GM12801 (cell line): ENCODE results near the gene EPHA7.

ENCODE experiments used
- TF ChIP-seq, protein P1 (sequence below): IDR thresholded peaks from one replicate; pipeline ENCODE4 v1.5.1; 2011; ENCODE audit warnings: control low read depth; ENCODE audit not compliant: insufficient read length; ENCODE audit errors: extremely low read depth

The EPHA7 gene

DNA sequence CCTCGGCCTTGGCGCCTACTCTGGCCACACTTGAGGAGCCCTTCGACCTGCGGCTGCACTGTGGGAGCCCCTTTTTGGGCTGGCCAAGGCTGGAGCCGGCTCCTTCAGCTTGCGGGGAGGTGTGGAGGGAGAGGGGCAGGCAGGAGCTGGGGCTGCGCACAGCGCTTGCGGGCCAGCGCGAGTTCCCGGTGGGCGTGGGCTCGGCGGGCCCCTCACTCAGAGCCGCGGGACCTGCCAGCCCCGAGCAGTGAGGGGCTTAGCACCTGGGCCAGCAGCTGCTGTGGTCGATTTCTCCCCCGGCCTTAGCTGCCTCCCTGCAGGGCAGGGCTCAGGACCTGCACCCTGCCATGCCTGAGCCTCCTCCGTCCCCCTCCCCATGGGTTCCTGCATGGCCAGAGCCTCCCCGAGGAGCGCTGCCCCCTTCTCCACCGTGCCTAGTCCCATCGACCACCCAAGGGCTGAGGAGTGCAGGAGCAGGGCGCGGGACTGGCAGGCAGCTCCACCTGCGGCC lies 136.8 kb downstream of the EPHA7 start:
- TF ChIP-seq, protein P1, sequence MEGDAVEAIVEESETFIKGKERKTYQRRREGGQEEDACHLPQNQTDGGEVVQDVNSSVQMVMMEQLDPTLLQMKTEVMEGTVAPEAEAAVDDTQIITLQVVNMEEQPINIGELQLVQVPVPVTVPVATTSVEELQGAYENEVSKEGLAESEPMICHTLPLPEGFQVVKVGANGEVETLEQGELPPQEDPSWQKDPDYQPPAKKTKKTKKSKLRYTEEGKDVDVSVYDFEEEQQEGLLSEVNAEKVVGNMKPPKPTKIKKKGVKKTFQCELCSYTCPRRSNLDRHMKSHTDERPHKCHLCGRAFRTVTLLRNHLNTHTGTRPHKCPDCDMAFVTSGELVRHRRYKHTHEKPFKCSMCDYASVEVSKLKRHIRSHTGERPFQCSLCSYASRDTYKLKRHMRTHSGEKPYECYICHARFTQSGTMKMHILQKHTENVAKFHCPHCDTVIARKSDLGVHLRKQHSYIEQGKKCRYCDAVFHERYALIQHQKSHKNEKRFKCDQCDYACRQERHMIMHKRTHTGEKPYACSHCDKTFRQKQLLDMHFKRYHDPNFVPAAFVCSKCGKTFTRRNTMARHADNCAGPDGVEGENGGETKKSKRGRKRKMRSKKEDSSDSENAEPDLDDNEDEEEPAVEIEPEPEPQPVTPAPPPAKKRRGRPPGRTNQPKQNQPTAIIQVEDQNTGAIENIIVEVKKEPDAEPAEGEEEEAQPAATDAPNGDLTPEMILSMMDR, result no peak

GRCh38 chr6:93278241-93278640 lies 141.1 kb downstream of the EPHA7 start:
- TF ChIP-seq, protein P1, result no peak

- TF ChIP-seq, protein P1, result no peak
These were observed 146.5 kb downstream of the EPHA7 start for GRCh38 chr6:93272896-93273295.

- TF ChIP-seq, protein P1, result no peak
These were observed 147.1 kb downstream of the EPHA7 start for GRCh38 chr6:93272211-93272610.

DNA sequence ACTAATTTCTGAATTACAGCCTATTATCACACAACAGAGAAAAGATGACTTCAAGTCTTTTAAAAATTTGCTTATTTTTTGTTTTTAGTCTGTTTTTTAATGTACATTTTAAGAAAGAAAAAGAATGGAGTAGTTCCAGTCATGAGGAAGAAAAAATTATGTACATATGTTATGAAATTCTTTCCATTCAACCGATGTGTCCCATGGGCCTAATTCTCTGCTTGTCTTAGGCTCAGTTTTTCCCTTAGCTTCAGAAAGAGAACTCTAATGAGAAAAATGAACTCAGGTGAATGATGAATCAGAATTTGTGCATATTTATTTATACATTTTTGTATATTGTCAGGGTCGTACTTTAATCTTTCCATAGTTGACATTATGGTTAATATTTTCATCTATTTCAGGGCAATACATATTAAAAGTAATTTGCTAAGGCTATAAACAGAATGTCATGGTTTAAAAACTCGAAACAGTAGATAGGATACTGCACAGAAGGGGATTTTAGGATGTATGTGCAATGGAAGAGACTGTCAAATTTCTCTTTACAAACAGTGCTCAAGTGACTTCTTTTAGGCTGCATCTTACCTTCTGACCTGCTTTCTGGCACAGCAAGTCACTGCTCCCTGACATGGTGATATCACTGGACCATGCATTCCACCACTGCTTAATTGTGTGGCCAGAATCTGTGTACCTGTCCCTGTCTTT lies 153.1 kb downstream of the EPHA7 start:
- TF ChIP-seq, protein P1, result no peak

- TF ChIP-seq, protein P1, result no peak
These were observed 158.5 kb downstream of the EPHA7 start for GRCh38 chr6:93260881-93261280.

DNA sequence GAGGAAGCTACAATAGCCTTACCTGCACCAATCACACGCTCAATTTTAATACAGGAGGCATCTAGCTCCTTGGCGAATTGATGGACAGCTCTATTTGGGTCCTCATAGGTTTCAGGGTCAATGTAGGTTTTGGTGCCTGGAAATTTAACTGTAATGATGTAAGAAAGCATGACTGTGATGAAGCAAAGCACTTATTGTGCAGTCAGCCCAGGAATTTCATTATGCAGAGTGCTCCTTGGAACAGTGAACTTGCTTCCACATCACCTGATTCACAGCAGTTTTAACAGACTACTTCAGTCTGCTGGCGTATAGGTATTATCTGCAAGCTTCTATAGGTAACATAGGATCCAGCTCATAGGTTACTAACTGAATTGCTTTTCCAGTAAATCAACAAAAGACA lies 160.0 kb downstream of the EPHA7 start:
- TF ChIP-seq, protein P1, result no peak

DNA sequence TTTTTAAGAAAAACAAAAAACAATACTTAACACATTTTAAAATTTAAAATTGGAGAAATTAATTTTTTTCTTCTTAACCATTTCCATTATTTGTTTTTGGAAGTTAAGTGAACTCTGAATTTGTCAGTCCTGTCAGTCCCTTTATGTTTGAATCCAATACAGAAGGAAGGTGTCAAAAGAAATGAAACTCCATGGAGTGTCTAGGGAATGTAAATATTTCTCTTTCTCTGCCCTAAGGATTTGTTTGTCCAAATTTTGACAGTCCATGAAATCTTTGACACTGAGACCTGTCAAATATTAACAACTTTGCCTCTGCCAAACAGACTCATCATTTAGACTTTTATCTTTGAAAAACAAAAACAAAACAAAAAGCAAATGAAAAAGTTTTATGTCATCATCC lies 166.4 kb downstream of the EPHA7 start:
- TF ChIP-seq, protein P1, result no peak
